HG02870 (cell line): ENCODE data around the gene ANKLE2.
"Not testable (repeated sequence)": the region's sequence is repeated elsewhere in the genome, so short reads cannot be mapped to it uniquely, and the experiment has no call there.

Experiments
- ATAC-seq: cut with Tn5 transposase; IDR thresholded peaks from one replicate; pipeline ENCODE4 v1.9.1; 2021; ENCODE audit warnings: mild to moderate bottlenecking, moderate library complexity; ENCODE audit not compliant: unreplicated experiment

The ANKLE2 gene

GRCh38 chr12:132720606-132721345, 40.9 kb downstream of the ANKLE2 start:
- ATAC-seq: no peak

- ATAC-seq: no peak
These were observed 41.7 kb downstream of the ANKLE2 start for GRCh38 chr12:132719954-132720324.

GRCh38 chr12:132719141-132719953, 42.3 kb downstream of the ANKLE2 start:
- no peak for ATAC-seq

DNA sequence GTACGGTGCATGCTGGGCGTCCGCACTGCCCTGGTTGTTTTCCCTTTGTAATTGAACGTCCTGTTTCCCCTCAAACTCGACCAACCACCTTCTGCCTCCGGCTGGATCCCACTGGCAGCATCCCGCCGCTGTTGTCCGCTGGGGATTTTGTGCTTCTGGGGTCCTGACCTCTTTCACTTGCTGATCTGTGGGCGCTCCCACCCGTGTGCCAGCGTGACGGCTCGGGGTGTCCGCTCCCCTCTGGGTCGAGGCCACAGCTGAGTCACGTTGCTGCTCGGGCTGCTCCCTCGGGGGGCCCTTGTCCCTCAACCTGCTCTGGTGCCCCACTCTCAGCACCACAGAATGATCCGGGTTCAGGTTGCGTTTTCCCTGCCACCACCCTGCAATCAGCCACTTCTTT, 43.0 kb downstream of the ANKLE2 start:
- no peak for ATAC-seq

- no peak for ATAC-seq
These were observed 43.9 kb downstream of the ANKLE2 start for GRCh38 chr12:132717531-132718387.

DNA sequence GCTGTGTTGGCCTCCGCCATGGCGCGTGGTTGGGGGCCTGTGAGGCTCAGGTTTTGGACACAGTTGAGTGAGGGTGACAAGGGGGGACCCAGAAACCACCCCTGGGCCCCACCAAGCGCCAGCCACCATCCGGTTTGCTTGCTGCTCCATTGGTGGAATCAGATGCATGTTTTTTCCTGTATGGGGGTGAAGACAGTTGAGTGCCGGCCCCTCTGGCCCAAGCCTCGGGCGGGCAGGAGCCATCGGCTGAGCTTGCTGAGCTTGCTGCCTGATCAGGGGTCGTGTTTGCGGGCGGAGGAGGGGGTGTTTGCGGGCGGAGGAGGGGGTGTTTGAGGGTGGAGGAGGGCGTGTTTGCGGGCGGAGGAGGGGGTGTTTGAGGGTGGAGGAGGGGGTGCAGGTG, 44.6 kb downstream of the ANKLE2 start:
- ATAC-seq: no peak

DNA sequence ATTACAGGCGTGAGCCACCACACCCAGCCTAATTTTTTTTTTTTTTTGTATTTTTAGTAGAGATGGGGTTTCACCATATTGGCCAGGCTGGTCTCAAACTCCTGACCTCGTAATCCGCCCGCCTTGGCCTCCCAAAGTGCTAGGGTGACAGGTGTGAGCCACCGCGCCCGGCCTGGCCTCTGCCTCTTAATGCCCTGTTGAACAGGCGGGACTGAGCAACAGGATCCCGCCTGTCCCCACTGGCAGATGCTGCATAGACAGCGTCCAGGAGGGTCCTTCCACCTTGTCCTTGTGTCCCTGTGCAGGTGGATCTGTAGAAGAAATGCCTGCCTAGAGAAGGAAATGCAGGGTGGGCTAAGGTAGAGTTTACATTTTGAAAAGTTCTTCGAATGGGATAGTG, 45.3 kb downstream of the ANKLE2 start:
- ATAC-seq: no peak

GRCh38 chr12:132715874-132716273, 45.8 kb downstream of the ANKLE2 start:
- ATAC-seq: no peak

DNA sequence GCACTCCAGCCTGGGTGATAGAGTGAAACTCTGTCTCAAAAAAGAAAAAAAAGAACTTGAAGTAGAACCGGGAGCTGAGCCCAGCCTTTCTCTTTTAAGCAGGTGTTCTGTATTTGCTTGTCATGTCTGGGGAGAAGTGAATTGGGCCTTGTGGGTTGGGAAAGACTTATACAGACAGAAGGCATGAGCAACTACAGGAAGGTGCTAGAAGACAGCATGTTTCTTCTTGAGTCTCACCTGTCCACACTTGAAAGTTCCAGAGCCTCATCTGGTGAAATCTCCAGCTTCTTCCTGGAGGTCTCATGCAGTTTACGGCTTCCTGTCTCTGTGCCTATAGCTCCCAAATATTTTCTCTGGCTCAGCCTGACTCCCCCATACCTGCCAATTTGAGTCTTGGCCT, 48.5 kb downstream of the ANKLE2 start:
- no peak for ATAC-seq

- peak; percentile 8 for ATAC-seq
These were observed 50.4 kb downstream of the ANKLE2 start for GRCh38 chr12:132711080-132711843.

DNA sequence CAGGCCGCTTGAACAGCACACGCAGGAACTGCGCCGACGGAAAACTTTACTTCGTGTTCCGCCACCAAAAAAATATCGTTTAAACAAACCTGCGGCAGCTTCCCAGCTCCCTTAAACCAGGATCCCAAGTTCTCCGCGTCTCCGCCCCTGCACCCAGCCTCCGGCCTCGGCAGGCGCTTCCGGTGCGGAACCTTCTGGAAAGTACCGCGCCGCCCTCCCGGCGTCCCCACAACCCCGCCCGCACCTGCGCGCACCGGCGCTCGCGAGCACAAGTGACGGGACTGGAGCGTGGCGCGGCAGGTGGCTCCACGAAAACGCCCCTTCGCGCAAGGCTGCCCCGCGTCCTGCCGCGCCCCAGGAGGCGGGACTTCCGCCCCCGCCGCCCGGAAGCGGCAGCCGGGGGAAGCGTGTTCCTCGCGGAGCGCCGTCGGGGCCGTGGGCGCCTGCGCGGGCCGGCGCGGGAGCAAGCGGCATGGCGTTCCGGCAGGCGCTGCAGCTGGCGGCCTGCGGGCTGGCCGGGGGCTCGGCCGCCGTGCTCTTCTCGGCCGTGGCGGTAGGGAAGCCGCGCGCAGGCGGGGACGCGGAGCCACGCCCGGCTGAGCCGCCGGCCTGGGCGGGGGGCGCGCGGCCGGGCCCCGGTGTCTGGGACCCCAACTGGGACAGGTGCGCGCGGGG, 51.1 kb downstream of the ANKLE2 start, which contains the start of gene PGAM5:
PGAM5 (plus strand) TSS at position 438 of the 675 bp plus-strand sequence; CDS start at position 473, 35 bp downstream.
- ATAC-seq: peak; percentile 79

DNA sequence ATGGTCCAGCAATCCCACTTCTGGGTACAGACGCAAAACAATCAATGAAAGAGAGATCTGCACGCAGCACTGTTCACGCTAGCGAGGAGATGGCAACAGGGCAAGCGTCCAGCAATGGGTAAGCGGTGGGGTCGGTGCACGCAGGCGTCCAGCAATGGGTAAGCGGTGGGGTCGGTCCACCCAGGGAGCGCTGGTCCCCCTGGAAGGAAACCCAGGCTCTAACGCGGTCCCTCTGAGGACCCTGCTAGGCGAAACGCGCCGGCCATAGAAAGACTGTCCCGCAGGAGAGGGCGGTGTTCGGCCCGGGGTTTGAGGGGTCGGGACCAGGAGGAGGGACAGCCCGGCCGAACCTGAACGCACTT, 51.6 kb downstream of the ANKLE2 start:
- ATAC-seq: peak; percentile 32

DNA sequence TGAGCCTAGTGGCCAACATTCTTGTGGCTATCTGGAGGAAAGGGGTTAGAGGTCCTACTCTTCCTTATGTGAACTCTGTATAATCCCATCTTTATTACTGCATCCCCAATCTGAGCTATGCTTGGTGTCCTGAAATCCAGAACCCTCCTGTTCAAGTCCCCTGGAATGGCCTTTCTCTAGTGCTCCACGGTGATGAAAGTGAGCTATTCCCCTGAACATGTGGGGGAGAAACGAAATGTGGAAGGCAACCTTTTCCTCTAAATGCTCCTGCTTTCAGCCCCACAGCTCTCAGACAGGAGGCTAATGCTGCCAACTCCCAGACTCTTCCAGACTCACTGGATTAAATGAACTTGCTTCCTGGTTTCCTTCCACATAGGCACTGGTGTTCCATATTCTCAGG, 53.5 kb downstream of the ANKLE2 start:
- ATAC-seq: no peak

- ATAC-seq: no peak
These were observed 54.4 kb downstream of the ANKLE2 start for GRCh38 chr12:132707241-132707640.

DNA sequence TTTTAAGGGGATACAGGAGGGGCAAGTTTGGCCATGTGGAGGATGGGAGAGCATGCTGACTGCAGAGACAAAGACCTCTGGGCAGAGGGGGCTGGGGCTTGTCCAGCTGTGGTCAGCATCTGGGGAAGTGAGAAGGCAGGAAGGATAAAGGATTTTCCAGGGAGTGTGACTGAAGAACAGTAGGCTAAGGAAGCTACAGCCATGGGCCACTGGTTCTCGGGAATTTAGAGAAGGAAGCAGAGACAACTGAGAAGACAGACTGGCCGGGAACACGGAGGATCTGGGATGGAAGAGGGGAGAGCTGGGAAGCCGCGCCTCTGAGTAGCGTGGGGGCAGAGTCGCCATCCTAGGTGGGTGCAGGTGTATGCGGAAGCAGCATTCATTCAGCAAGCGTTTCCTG, 58.0 kb downstream of the ANKLE2 start:
- no peak for ATAC-seq

GRCh38 chr12:132702640-132703039, 59.0 kb downstream of the ANKLE2 start:
- no peak for ATAC-seq

DNA sequence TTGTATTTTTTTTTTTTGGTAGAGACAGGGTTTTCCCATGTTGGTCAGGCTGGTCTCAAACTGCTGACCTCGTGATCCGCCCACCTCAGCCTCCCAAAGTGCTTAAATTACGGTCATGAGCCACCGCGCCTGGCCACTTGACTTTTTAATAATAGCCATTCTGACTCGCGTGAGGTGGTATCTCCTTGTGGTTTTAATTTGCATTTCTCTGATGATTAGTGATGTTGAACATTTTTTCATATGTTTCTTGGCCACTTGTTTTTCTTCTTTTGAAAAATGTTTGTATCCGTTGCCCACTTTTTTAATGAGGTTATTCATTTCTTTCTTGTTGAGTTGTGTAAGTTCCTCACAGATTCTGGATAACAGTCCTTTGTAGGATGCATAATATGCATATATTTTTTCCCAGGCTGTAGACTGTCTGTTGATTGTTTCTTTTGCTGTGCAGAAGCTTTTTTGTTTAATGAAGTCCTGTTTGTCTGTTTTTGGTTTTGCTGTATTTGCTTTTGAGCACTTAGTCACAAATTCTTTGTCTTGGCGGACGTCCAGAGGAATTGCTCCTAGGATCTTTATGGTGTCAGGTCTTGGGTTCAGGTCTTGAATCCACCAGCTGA, 61.3 kb downstream of the ANKLE2 start:
- ATAC-seq: no peak

- no peak for ATAC-seq
These were observed 63.3 kb downstream of the ANKLE2 start for GRCh38 chr12:132698341-132698740.

DNA sequence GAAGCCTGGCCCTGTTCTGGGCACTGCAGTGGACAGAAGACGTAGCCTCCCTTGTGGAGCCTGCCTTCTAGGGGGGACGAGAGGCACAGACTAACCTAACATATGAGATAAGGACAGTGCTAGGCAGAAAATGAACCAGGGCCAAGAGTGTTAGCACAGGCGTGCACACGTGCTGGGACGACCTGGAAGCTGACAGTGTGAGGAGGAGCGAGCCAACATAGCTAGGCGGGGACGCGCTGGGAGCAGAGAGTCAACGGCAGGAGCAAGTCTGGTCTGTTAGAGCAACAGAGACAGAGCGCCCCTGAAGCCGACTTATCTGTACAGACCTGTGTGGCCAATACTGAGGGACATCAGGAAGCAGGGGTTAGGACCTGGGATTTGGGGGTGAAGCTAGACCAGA, 66.2 kb downstream of the ANKLE2 start:
- ATAC-seq: no peak

- not testable (repeated sequence) for ATAC-seq
These were observed 66.7 kb downstream of the ANKLE2 start for GRCh38 chr12:132694888-132695287.
